ENCODE data around the gene TSPYL4.

TSPYL4 gene

DNA sequence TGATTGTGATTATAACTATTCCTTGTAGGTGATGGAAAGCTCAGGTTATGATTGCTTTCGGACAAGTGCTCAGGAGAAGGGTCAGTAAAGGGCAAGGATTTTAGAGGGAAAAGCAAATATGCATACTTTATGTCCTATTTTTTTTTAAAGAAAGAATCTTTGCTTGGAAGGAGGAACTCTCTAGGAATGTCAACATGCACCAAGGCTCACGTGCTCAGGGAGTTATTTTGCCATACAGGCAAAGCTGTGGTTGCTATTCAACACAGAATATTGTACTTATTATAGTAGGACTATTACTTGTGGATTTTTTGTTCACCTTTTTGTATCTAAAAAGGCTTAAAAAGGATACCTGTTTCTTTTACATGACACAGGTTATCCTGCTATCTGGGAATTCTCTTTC is 28.8 kb upstream of the TSPYL4 start:
- no peak for DNase-seq (ENCODE audit: low read depth)
- no peak overlapping the region for H3K4me3 ChIP-seq (ENCODE audit: control insufficient read depth, low read depth, low read length)
- TF ChIP-seq, protein P1, sequence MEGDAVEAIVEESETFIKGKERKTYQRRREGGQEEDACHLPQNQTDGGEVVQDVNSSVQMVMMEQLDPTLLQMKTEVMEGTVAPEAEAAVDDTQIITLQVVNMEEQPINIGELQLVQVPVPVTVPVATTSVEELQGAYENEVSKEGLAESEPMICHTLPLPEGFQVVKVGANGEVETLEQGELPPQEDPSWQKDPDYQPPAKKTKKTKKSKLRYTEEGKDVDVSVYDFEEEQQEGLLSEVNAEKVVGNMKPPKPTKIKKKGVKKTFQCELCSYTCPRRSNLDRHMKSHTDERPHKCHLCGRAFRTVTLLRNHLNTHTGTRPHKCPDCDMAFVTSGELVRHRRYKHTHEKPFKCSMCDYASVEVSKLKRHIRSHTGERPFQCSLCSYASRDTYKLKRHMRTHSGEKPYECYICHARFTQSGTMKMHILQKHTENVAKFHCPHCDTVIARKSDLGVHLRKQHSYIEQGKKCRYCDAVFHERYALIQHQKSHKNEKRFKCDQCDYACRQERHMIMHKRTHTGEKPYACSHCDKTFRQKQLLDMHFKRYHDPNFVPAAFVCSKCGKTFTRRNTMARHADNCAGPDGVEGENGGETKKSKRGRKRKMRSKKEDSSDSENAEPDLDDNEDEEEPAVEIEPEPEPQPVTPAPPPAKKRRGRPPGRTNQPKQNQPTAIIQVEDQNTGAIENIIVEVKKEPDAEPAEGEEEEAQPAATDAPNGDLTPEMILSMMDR (IDR thresholded peaks at IDR 0.05; ENCODE audit: control insufficient read depth, insufficient read depth, low read depth, low read length, missing control alignments) = no peak

DNA sequence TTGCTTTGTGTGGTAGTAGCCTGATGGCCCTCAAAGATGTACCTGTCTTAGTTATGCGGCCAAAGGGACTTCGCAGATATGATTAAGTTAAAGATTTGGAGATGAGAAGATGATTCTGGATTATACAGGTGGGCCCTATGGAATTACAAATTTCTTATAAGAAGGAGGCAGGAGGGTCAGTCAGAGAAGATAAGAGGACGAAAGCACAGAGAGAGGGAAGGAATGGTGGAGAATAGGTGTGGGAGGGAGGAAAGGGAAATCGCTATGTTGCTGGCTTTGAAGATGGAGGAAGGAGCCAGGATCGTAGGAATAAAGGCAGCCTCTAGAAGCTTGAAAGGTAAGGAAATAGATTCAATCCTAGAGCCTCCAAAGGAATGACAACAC is 27.1 kb upstream of the TSPYL4 start:
- DNase-seq (ENCODE audit: low read depth) = no peak
- no peak overlapping the region for H3K4me3 ChIP-seq (ENCODE audit: control insufficient read depth, low read depth, low read length)
- TF ChIP-seq, protein P1 (IDR thresholded peaks at IDR 0.05; ENCODE audit: control insufficient read depth, insufficient read depth, low read depth, low read length, missing control alignments) = no peak

DNA sequence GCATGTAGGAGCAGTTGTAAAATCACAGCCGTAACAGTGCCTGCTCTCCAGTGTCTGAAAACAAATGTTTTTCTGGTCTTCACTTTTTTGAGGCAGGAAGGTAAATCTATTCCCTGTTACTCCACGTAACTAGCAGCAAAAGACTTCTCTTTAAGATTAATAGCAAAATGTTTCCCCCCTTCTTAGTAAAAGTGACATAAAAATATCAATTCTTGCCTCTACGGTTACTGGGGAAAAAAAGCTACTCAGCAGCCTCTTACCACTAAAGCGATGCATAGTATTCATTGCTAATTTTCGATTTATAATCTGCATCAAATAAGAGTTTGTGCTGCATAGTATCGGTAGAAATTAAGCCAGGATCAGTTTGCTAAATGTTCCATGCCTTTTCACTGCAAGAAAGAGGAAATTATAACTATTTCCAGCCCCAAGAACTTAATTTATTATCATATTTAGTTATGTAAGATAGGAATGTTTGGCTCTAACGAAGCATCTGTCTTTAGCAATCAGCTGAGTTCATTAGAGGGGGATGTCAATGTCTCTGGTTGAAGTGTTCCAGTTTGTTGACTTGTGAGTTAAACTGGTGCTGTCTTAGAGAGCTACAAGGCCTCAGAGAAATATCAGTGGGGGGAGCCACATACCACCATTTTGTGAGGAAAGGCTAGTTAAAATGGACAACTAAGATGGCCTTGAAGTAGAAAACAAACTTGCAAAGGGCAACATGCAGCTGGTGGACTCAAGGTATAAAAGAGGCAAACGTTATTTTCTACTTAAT is 26.5 kb upstream of the TSPYL4 start:
- H3K4me3 ChIP-seq (ENCODE audit: control insufficient read depth, low read depth, low read length) = peak overlapping the region; percentile 91
- no peak for DNase-seq (ENCODE audit: low read depth)
- TF ChIP-seq, protein P1 (IDR thresholded peaks at IDR 0.05; ENCODE audit: control insufficient read depth, insufficient read depth, low read depth, low read length, missing control alignments) = no peak

DNA sequence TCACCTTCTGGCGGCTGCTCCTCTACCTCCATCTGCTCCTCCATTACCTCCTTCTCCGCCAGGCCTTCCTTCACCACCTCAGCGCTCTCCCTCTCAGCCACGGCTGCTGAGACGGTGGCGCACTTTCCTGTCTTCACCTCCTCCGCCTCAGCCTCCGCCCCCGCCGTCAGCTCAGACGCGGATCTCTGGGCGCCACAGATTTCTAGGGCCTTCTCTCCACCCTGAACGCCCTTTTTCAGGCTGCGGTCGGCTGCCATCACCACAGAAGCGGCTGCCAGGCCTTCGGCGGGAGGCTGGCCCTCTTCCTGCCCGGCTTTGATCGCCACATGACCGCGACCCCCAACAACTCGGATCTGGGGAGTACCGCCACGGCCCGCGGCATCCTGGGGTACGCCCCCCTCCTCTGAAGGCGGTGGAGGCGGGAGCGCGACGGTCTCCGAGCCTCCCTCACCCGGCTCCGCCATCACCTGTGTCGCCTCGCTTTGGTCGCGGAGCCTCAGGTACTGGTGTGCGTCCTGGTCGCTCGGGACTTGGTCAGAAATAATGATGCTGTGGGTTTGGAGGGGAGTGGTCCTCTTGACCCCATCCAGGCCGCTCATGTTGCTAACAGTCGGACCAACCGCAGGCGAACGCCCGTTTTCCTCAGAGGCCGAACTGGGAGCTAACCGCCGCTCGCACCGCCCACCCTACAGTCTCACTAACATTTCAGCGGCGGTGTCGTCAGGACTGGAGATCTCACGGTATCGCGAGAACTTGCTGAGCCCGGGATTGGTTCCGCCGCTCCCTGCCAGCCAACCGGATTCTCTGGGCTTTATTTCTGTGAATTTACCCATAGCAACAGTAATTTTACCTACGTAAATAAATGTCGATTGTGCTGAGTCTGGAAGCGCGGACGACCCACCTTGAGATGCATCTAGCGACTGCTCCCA is 25.6 kb upstream of the TSPYL4 start, which contains the start of gene TSPYL1:
Gene TSPYL1, minus strand, starts transcription at position 699 of the 929 bp plus-strand sequence. Its CDS starts 100 bp downstream, at position 599.
- TF ChIP-seq, protein P1 (IDR thresholded peaks at IDR 0.05; ENCODE audit: control insufficient read depth, insufficient read depth, low read depth, low read length, missing control alignments) = peak; percentile 21
- H3K4me3 ChIP-seq (ENCODE audit: control insufficient read depth, low read depth, low read length) = peak within 1 kb of the TSS; percentile 91
- peak; percentile 91 for DNase-seq (ENCODE audit: low read depth)

DNA sequence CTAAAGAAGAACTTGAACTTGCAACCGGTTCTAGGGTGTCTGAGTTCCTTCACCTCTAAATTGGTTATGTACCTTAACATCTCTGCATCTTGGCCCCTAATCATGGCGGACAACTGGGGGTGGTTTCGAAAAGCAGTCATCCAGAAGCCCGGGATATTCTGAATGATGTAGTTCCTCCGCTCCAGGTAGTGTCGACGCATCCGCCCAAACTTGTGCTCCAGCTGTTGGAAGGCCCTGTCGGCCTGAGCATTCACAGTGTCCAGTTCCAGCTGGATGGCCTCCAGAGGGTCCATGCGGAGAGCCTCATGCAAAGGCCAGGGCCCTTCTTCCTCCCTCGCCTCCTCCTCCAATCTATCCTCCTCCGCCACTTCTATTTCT is 25.0 kb upstream of the TSPYL4 start:
- TF ChIP-seq, protein P1 (IDR thresholded peaks at IDR 0.05; ENCODE audit: control insufficient read depth, insufficient read depth, low read depth, low read length, missing control alignments) = no peak
- peak overlapping the region; percentile 91 for H3K4me3 ChIP-seq (ENCODE audit: control insufficient read depth, low read depth, low read length)
- DNase-seq (ENCODE audit: low read depth) = no peak

DNA sequence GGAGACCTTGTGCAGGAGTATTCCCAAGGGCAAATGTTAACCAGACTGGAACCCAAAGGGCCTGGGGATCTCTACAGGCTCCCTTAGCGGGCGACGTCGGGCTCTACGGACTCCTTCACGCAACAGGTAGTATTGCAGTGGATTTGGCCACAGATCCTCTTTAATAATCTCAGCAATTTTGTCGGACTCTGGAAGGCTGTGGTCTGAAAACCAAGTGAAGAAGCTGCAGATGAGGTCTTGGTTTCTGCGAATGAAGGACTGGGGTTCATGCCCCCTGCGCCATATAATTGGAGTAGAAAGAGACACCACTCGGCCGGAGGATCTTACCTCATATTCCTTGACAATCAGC is 24.6 kb upstream of the TSPYL4 start:
- TF ChIP-seq, protein P1 (IDR thresholded peaks at IDR 0.05; ENCODE audit: control insufficient read depth, insufficient read depth, low read depth, low read length, missing control alignments) = no peak
- peak overlapping the region; percentile 91 for H3K4me3 ChIP-seq (ENCODE audit: control insufficient read depth, low read depth, low read length)
- DNase-seq (ENCODE audit: low read depth) = no peak

Measured in AG09309 (cell line).